ENCODE results near the gene CFAP99.

DNA sequence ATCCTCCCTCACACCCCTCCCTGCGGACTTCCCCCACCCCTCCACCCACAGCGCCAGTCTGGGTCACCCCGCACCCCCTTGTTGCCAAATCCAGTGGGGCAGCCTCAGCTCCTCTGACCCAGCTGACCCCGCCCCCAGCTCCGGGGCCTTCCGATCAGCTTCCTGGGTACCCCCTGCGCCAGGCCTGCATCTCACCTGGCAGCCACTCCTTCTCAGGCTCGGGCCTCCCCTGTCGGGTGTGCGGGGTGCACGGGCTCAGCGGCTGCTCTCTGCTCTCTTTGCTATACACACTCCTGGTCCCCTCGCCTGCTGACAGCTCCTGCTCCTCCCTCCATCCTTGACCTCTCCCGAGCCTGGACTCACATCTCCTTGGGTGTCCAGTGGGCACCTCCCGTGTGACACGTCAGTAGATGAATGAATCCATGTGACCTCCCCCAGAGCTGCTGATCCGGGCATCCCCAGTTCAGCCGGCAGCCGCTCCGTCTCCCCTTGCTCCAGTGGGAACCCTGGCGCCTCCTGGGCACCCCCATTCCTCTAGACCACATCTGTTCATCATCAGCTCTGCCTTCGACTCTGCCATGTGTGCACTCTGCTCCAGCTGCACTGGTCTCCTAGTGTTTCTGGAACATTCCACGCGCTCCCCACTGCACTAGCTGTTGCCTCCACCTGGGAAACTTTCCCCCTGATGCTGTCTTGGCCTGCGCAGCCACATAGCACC is 9.9 kb downstream of the CFAP99 start:
- no peak for TF ChIP-seq ZFP30 (CRISPR knock-in tag; IDR thresholded peaks at IDR 0.05)
- no peak for TF ChIP-seq CSDC2 (CRISPR knock-in tag; IDR thresholded peaks at IDR 0.05)
- TF ChIP-seq SNAI2 (CRISPR knock-in tag; IDR thresholded peaks at IDR 0.05): no peak
- no peak for TF ChIP-seq RARB (CRISPR knock-in tag; IDR thresholded peaks at IDR 0.05)
- TF ChIP-seq BACH2 (CRISPR knock-in tag; IDR thresholded peaks at IDR 0.05; ENCODE audit: borderline replicate concordance): no peak
- TF ChIP-seq, protein P1, sequence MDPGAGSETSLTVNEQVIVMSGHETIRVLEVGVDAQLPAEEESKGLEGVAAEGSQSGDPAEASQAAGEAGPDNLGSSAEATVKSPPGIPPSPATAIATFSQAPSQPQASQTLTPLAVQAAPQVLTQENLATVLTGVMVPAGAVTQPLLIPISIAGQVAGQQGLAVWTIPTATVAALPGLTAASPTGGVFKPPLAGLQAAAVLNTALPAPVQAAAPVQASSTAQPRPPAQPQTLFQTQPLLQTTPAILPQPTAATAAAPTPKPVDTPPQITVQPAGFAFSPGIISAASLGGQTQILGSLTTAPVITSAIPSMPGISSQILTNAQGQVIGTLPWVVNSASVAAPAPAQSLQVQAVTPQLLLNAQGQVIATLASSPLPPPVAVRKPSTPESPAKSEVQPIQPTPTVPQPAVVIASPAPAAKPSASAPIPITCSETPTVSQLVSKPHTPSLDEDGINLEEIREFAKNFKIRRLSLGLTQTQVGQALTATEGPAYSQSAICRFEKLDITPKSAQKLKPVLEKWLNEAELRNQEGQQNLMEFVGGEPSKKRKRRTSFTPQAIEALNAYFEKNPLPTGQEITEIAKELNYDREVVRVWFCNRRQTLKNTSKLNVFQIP (CRISPR knock-in tag; IDR thresholded peaks at IDR 0.05; ENCODE audit: borderline replicate concordance, low read depth): no peak
- TF ChIP-seq ZC3H10 (CRISPR knock-in tag; IDR thresholded peaks at IDR 0.05): no peak
- TF ChIP-seq PATZ1 (CRISPR knock-in tag; IDR thresholded peaks at IDR 0.05; ENCODE audit: borderline replicate concordance): no peak
- no peak for TF ChIP-seq ESRRG (CRISPR knock-in tag; IDR thresholded peaks at IDR 0.05)
- TF ChIP-seq OSR1 (CRISPR knock-in tag; IDR thresholded peaks at IDR 0.05): no peak
- TF ChIP-seq PPARA (CRISPR knock-in tag; IDR thresholded peaks at IDR 0.05; ENCODE audit: borderline replicate concordance): no peak
- no peak for TF ChIP-seq TCF4 (CRISPR knock-in tag; IDR thresholded peaks at IDR 0.05; ENCODE audit: borderline replicate concordance)
- no peak for TF ChIP-seq GLIS3 (CRISPR knock-in tag; IDR thresholded peaks at IDR 0.05)

Data from SK-N-SH treated with all-trans-retinoic acid at 6 μM for 48 hours (cell line).